NCI-H2171 (cell line): ENCODE measurements around the gene SGSH.

ENCODE experiments used
- DNase-seq: peaks from one replicate; lab custom pipeline; 2025; lab: John Stamatoyannopoulos, UW

SGSH gene

GRCh38 chr17:80183581-80184422 lies 36.3 kb downstream of the SGSH start:
- no peak for DNase-seq

DNA sequence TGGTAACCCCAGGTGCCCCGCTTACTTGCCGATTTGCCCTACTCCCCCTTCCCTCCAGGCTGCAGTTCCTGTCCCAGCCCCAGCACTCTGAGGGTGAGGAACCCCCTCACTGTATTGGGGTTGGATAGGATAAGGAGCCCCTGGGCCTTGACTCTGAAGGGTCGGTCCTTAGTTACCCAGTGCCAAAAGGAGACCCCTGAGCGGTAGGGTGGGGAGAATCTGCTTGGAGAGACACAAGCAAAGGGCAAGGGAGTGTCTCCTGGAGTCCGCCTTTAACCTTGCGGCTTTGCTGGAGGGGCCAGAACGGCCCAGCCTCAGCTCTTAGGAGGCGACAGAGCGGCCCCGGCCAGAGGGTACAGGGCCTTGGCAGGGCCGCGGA lies 37.3 kb downstream of the SGSH start:
- DNase-seq: no peak

GRCh38 chr17:80182118-80182844 lies 37.9 kb downstream of the SGSH start:
- no peak for DNase-seq

DNA sequence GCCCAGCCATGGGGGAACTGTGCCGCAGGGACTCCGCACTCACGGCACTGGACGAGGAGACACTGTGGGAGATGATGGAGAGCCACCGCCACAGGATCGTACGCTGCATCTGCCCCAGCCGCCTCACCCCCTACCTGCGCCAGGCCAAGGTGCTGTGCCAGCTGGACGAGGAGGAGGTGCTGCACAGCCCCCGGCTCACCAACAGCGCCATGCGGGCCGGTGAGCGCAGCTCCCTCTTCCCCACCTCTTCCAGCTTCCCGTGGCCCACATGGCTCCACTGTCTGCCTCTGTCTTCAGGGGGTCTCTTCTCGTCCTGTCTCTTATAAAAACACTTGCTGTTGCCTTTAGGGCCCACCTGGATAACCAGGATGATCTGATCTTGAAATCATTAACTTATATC lies 38.7 kb downstream of the SGSH start:
- no peak for DNase-seq

DNA sequence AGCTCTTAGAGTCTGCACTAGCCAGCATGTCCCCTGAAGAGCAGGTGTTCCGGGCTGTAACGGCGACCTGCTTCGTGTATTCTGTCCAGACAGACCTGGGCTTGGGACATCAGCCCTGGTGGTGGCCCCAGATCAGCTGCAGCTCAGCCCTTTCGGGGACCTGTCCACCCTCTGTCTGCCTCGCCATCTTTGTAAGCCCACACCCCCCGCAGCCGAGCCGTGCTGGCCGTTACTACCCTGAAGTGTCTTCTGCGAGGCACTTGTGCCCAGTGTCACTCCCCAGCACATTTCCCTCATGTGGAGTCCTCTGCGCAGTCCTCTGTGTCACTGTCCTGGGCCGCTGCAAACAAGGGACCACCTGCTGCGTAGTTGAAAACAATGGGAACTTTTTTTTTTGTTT lies 39.9 kb downstream of the SGSH start:
- DNase-seq: no peak

GRCh38 chr17:80177986-80178595 lies 42.0 kb downstream of the SGSH start:
- DNase-seq: no peak

- DNase-seq: no peak
Observed at GRCh38 chr17:80176757-80177156, 43.4 kb downstream of the SGSH start.

GRCh38 chr17:80173916-80174315 lies 46.2 kb downstream of the SGSH start:
- no peak for DNase-seq

GRCh38 chr17:80173126-80173525 lies 47.0 kb downstream of the SGSH start:
- no peak for DNase-seq

DNA sequence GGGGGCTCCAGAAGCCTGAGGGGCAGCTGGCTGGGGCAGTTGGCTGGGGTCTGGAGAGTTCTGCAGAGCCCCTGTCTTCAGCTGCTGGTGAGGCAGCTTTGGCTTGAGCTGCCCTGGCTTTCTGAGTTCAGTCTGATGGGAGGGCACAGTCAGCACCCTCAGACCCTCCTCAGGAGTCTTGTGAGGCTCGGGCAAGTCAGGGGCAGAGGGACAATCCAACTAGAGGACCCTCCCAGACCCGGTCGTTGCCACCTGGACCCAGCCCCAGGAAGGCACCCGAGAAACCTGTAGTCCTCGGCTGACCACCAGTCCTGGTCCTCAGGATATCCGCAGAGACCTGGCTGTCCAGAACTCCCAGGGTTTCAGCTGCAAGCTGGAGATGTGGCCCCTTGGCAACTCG lies 48.5 kb downstream of the SGSH start:
- no peak for DNase-seq

DNA sequence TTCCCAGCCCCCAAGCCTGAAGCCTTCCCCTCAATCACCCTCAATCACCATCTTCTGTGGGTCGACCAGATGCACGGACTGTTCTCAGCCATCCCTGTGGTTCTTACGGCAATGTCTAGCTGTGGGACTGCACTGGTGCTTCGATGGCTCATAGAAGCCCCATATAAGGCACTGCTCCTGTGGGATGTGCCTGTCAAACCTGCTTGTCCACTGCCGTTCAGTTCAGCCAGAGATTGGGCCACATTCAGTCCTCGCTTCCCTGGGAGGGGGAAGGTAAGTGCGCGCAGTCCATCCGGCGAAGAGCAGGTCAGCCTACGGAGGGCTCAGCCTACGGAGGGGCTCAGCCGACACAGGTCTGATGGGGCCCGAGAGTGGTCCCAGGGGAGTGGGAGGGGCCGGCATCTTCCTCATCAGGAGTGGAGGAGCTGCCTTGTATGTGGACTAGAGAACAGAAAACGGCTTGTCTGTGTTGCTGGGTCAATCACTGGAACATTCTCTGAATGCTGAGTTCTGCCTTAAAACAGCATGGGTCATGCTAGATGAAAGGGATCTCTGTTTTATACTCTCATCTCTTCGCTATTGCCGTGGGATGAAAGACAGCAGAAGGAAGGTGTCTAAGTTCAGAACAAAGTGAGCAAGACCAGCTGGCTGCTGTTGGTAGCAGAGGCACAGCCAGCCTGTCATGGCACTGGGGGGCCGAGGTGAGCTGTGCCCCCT lies 50.2 kb downstream of the SGSH start, which contains the start of gene CARD14:
TSS of gene CARD14 (plus strand) at position 247 of the 717 bp plus-strand sequence. CDS start 11,409 bp downstream, outside the sequence.
- DNase-seq: no peak

GRCh38 chr17:80169107-80169506 lies 51.0 kb downstream of the SGSH start:
- no peak for DNase-seq

DNA sequence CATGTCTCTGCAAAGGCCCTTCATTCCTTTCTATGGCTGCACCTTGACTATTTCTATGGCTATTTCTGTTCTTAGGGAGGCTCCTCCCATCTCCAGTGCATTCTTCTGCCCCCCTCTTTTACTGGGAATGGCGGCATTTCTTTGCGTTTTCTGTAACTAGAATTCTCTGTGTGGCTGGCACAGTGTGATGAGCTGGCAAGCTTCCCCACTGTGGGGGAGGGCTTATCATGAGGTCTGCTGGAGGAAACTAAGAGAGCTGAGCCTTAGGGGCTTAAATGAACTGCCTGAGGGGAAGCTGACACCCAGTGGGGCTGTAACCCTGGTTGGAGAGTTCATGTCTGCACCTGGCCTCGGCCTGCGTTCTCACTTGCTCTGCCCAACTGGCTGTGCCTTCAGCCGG lies 51.8 kb downstream of the SGSH start:
- DNase-seq: no peak

GRCh38 chr17:80166446-80166845 lies 53.7 kb downstream of the SGSH start:
- DNase-seq: no peak

DNA sequence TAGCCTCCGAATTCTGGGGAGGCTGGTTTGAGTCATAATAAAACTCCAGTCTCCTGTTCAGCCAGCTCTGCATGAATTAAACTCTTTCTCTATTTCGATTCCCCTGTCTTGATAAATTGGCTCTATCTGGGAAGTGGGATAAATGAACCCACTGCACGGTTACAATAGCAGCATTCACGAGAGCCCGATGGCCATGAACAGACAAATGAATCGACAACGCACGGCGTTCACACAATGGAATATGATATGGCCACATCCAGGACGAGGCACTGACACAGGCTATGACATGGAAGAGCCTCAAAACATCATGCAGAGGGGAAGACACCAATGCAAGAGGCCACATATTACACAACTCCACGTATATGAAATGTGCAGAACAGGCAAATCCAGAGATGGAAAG lies 55.9 kb downstream of the SGSH start:
- DNase-seq: no peak

GRCh38 chr17:80163336-80163735 lies 56.8 kb downstream of the SGSH start:
- DNase-seq: no peak

DNA sequence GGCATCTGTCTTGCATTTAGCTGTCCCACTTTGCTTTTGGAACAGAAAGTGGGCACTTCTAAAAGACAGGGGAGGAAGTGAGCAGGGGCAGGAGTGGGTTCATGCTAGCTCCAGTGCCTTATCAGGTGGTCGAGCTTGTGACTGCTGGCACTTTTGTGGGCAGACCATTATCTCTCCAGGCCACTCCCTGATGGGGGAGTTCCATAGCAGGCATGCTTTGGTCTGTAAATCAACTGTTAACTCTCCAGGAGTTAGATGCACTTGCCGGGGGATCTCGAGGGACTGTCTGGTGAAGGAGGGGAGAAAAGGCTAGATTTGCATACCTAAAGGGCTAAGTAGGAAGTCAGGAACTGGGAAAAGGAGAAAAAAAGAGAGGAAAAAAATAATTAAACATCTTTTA lies 59.6 kb downstream of the SGSH start:
- no peak for DNase-seq
